ENCODE measurements around the gene USP9X.
"Not testable (repeated sequence)": the region's sequence is repeated elsewhere in the genome, so short reads cannot be mapped to it uniquely, and the experiment has no call there.

Gene USP9X

DNA sequence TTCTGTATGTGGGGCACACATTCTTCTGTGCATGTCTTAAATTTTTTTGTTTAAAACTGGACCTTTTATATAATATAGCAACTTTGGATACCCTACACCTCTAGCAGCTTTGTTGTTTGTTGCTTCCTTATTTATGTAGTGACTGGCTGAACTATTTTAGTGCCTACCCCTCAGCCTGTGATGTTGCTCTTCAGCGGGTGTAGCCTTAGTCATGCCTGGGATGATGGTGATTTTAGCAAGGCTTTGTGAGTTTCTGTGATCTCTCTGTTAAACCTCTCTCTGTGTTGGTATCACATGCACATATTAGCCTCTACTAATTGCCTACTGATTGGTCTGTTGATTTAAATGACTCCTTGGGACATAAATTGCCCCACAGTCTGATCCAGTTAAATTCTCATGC, 22.8 kb downstream of the USP9X start:
- Histone ChIP-seq H3K4me1 (ENCODE audit: control extremely low read depth in 1 of 4, control insufficient read depth in 4 of 4, insufficient read depth in 4 of 4, low read length in 3 of 4) (peaks cover 0 to 6% (median 0%) of the 10 kb centered on the region in 4 experiments), H3K9me3 (ENCODE audit: control extremely low read depth in 1 of 5, control insufficient read depth in 4 of 5, insufficient read depth in 2 of 5, low read depth in 1 of 5, low read length in 4 of 5) (peaks cover 0 to 6% (median 4%) of the 10 kb centered on the region in 5 experiments), H3K27ac (ENCODE audit: insufficient read depth in 1 of 2, low read depth in 1 of 2, low read length in 2 of 2, poor library complexity in 1 of 2, severe bottlenecking in 2 of 2) (no peak overlapping the region), H3K36me3 (ENCODE audit: control insufficient read depth in 4 of 4, insufficient read depth in 4 of 4, low read length in 3 of 4) (no peaks in the 10 kb centered on the region), H3K4me3 (ENCODE audit: control insufficient read depth in 1 of 7, extremely low read depth in 1 of 7, insufficient read depth in 4 of 7, low read depth in 2 of 7, low read length in 6 of 7) (no peak overlapping the region), H3K27me3 (replicated peaks in 2 of 5; ENCODE audit: control insufficient read depth in 4 of 5, insufficient read depth in 5 of 5, low read length in 4 of 5) (peaks cover 0 to 12% (median 0%) of the 10 kb centered on the region in 5 experiments)
- CTCF ChIA-PET = no interaction called here
- WGBS (ENCODE audit: insufficient coverage) = no CpG with 5 or more reads among the region's 1 CpG
- DNase-seq = no peak
- POLR2A ChIA-PET = no interaction called here

DNA sequence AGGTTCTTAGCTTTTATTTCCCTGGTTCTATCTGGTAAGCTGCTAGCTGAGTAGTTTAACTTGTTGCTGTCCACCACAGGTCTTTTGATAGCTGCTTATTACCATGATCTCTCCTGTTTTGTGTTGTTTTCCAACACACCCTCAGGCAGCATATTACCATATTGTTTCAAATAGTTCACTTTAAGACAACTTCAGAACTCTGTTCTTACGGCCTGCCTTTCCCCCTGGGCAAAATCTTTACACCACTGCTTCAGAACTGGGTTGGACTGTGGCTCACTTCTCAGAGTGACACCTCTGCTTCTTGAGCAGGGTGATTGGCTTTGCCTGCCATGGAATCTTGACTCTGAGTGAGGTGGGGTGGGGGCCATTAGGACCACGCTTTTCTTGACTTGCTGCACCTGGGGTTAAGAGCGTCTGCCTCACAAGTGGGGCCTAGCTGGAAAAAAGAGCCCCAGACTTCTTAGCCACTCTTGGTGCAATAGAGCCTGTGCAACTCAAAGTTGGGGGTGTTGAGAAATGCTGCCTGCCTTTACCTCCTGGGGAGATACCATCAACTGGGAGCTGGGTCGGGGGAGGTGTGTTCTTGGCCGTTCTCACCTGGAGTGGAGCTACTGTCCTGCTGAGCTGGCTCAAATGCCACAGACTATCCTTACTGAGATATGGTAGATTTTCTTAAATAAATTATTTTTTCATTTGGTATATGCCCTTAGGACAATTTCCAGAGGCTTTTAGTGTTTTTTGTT, 23.4 kb downstream of the USP9X start:
- Histone ChIP-seq H3K4me1 (ENCODE audit: control extremely low read depth in 1 of 4, control insufficient read depth in 4 of 4, insufficient read depth in 4 of 4, low read length in 3 of 4) (peaks cover 0 to 6% (median 0%) of the 10 kb centered on the region in 4 experiments), H3K27me3 (replicated peaks in 2 of 5; ENCODE audit: control insufficient read depth in 4 of 5, insufficient read depth in 5 of 5, low read length in 4 of 5) (peaks cover 0 to 12% (median 0%) of the 10 kb centered on the region in 5 experiments), H3K27ac (ENCODE audit: insufficient read depth in 1 of 2, low read depth in 1 of 2, low read length in 2 of 2, poor library complexity in 1 of 2, severe bottlenecking in 2 of 2) (no peak overlapping the region), H3K36me3 (ENCODE audit: control insufficient read depth in 4 of 4, insufficient read depth in 4 of 4, low read length in 3 of 4) (no peaks in the 10 kb centered on the region), H3K9me3 (ENCODE audit: control extremely low read depth in 1 of 5, control insufficient read depth in 4 of 5, insufficient read depth in 2 of 5, low read depth in 1 of 5, low read length in 4 of 5) (peaks cover 0 to 6% (median 3%) of the 10 kb centered on the region in 5 experiments), H3K4me3 (ENCODE audit: control insufficient read depth in 1 of 7, extremely low read depth in 1 of 7, insufficient read depth in 4 of 7, low read depth in 2 of 7, low read length in 6 of 7) (no peak overlapping the region)
- no peak for DNase-seq
- POLR2A ChIA-PET = no interaction called here
- CTCF ChIA-PET = interaction anchor here (0.6 kb wide), 1 partner anchor 11 kb away, joined by 3 read pairs; no protein-coding TSS in a partner anchor
- 95% methylated on average over 3 of the region's 5 CpGs for WGBS (ENCODE audit: insufficient coverage)

DNA sequence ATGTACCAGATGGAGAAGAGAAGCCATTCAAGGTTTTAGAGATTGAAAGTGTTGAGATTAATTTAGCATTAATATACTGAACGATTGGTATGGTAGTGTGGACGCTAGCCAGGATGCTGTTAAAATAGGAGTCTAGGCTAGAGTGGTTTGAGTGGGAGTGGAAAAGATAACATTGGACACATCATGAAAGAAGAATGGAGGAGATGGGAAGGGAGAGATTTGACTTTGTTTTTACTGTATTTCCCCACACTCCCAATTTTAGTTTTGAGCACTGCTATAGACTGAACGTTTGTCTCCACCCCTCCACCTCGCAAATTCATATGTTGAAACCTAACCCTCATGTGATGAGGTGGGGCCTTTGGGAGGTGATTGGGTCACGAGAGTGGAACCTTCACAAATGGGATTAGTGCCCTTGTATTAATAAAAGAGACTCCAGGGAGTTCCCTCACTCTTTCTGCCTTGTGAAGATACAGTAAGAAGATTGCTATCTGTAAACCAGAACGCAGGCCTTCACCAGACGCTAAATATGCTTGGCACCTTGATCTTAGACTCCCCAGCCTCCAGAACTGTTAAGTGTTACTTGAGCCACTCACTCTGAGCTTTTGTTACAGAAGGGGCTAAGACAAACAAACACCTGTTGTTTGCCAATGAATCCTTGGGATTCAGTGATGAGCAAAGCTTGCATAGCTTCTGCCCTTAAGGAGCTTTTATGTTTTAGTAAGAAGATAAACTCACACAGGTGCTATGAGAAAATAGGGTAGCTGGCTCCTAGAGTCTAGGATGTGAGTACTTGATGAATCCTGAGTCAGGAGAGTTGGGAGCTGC, 25.8 kb downstream of the USP9X start:
- H3K36me3 ChIP-seq (ENCODE audit: control insufficient read depth in 4 of 4, insufficient read depth in 4 of 4, low read length in 3 of 4) = no peaks in the 10 kb centered on the region
- H3K27ac ChIP-seq (ENCODE audit: insufficient read depth in 1 of 2, low read depth in 1 of 2, low read length in 2 of 2, poor library complexity in 1 of 2, severe bottlenecking in 2 of 2) = no peak overlapping the region
- 78% methylated on average over 3 of the region's 7 CpGs for WGBS (ENCODE audit: insufficient coverage)
- peaks cover 0 to 10% (median 0%) of the 10 kb centered on the region in 4 experiments for H3K4me1 ChIP-seq (ENCODE audit: control extremely low read depth in 1 of 4, control insufficient read depth in 4 of 4, insufficient read depth in 4 of 4, low read length in 3 of 4)
- DNase-seq = no peak
- POLR2A ChIA-PET = no interaction called here
- no peak overlapping the region for H3K4me3 ChIP-seq (ENCODE audit: control insufficient read depth in 1 of 7, extremely low read depth in 1 of 7, insufficient read depth in 4 of 7, low read depth in 2 of 7, low read length in 6 of 7)
- H3K27me3 ChIP-seq (replicated peaks in 2 of 5; ENCODE audit: control insufficient read depth in 4 of 5, insufficient read depth in 5 of 5, low read length in 4 of 5) = peaks cover 0 to 12% (median 0%) of the 10 kb centered on the region in 5 experiments
- CTCF ChIA-PET = interaction anchor here (0.5 to 1.4 kb wide), 3 partner anchors 91 to 230 kb away, joined by 3 read pairs; no protein-coding TSS in a partner anchor
- peaks cover 0 to 6% (median 3%) of the 10 kb centered on the region in 5 experiments for H3K9me3 ChIP-seq (ENCODE audit: control extremely low read depth in 1 of 5, control insufficient read depth in 4 of 5, insufficient read depth in 2 of 5, low read depth in 1 of 5, low read length in 4 of 5)

DNA sequence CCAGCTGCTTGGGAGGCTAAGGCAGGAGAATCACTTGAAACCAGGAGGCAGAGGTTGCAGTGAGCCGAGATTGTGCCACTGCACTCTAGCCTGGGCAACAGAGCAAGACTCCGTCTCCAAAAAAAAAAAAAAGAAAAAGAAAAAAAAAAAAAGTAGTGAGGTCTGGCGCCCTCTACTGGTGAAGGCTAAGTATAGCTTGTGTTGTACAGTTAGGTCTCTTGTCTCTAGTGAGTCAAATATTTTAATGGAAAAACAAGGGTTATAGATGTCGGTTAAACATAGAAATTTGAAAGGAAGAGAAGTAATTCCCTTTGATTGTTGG, 29.8 kb downstream of the USP9X start:
- H3K4me1 ChIP-seq (ENCODE audit: control extremely low read depth in 1 of 4, control insufficient read depth in 4 of 4, insufficient read depth in 4 of 4, low read length in 3 of 4); H3K9me3 ChIP-seq (ENCODE audit: control extremely low read depth in 1 of 5, control insufficient read depth in 4 of 5, insufficient read depth in 2 of 5, low read depth in 1 of 5, low read length in 4 of 5); H3K27ac ChIP-seq (ENCODE audit: insufficient read depth in 1 of 2, low read depth in 1 of 2, low read length in 2 of 2, poor library complexity in 1 of 2, severe bottlenecking in 2 of 2); H3K36me3 ChIP-seq (ENCODE audit: control insufficient read depth in 4 of 4, insufficient read depth in 4 of 4, low read length in 3 of 4); H3K4me3 ChIP-seq (ENCODE audit: control insufficient read depth in 1 of 7, extremely low read depth in 1 of 7, insufficient read depth in 4 of 7, low read depth in 2 of 7, low read length in 6 of 7); H3K27me3 ChIP-seq (replicated peaks in 2 of 5; ENCODE audit: control insufficient read depth in 4 of 5, insufficient read depth in 5 of 5, low read length in 4 of 5): not testable (repeated sequence)
- peak; percentile 31 to 70 (median 64) for DNase-seq
- CTCF ChIA-PET = interaction anchor here (0.7 to 3.8 kb wide), 13 partner anchors 11 to 462 kb away, joined by 3 to 26 read pairs (median 3); no protein-coding TSS in a partner anchor
- 9% methylated on average over 3 of the region's 4 CpGs for WGBS (ENCODE audit: insufficient coverage)
- POLR2A ChIA-PET = interaction anchor here (0.6 kb wide), 1 partner anchor 469 kb away, joined by 3 read pairs; no protein-coding TSS in a partner anchor

DNA sequence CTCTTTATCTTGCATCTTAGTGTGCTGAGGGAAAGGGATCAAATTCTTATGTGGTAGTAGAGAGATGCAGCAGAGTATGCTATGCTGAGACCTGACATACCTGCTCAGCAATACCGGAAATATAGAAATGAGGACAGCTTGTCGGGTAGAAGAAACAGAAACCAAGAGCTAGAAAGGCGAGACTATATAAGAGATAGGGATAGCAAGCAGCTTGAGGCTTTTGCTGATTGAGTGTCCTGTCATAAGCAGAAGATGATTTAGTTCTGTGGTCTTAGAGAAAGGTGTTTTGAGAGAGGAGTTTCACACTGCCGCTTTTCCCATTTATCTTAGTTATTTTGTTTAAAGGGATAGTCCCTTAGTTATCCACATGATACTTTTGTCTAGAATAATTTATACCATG, 31.7 kb downstream of the USP9X start:
- Histone ChIP-seq H3K4me3 (ENCODE audit: control insufficient read depth in 1 of 7, extremely low read depth in 1 of 7, insufficient read depth in 4 of 7, low read depth in 2 of 7, low read length in 6 of 7) (peak overlapping the region in 3 of 7 experiments; percentile 26 to 48 (median 35)), H3K9me3 (ENCODE audit: control extremely low read depth in 1 of 5, control insufficient read depth in 4 of 5, insufficient read depth in 2 of 5, low read depth in 1 of 5, low read length in 4 of 5) (no peaks in the 10 kb centered on the region), H3K36me3 (ENCODE audit: control insufficient read depth in 4 of 4, insufficient read depth in 4 of 4, low read length in 3 of 4) (no peaks in the 10 kb centered on the region), H3K4me1 (ENCODE audit: control extremely low read depth in 1 of 4, control insufficient read depth in 4 of 4, insufficient read depth in 4 of 4, low read length in 3 of 4) (peaks cover 0 to 7% (median 0%) of the 10 kb centered on the region in 4 experiments), H3K27ac (ENCODE audit: insufficient read depth in 1 of 2, low read depth in 1 of 2, low read length in 2 of 2, poor library complexity in 1 of 2, severe bottlenecking in 2 of 2) (no peak overlapping the region), H3K27me3 (replicated peaks in 2 of 5; ENCODE audit: control insufficient read depth in 4 of 5, insufficient read depth in 5 of 5, low read length in 4 of 5) (no peaks in the 10 kb centered on the region)
- ChIA-PET POLR2A (interaction anchor here (0.6 kb wide), 1 partner anchor 150 kb away, joined by 4 read pairs; no protein-coding TSS in a partner anchor), CTCF (interaction anchor here (0.6 to 3.8 kb wide), 3 partner anchors 17 to 301 kb away, joined by 3 to 26 read pairs (median 3); no protein-coding TSS in a partner anchor)
- WGBS (ENCODE audit: insufficient coverage) = 53% methylated on average over 3 of the region's 4 CpGs
- DNase-seq = peak in 2 of 3 donors; percentile 60 to 70

DNA sequence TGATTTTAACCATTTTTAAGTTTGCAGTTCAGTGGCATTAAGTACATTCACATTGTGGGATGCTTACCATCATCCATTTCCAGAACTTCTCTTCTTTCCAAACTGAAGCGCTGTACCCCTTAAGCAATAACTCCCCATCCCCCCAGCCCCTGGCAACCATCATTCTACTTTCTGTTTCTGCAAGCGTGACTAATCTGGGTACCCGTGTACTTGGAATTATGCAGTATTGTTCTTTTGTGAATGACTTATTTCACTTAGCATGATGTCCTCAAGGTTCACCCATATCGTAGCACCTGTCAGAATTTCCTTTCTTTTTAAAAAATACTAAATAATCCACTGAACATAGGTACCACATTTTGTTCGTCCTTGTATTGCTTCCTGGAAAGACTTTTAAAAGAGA, 32.9 kb downstream of the USP9X start:
- ChIA-PET CTCF (no interaction called here), POLR2A (no interaction called here)
- Histone ChIP-seq H3K9me3 (ENCODE audit: control extremely low read depth in 1 of 5, control insufficient read depth in 4 of 5, insufficient read depth in 2 of 5, low read depth in 1 of 5, low read length in 4 of 5) (peaks cover 0 to 3% (median 0%) of the 10 kb centered on the region in 5 experiments), H3K27me3 (replicated peaks in 2 of 5; ENCODE audit: control insufficient read depth in 4 of 5, insufficient read depth in 5 of 5, low read length in 4 of 5) (peaks cover 0 to 6% (median 0%) of the 10 kb centered on the region in 5 experiments), H3K27ac (ENCODE audit: insufficient read depth in 1 of 2, low read depth in 1 of 2, low read length in 2 of 2, poor library complexity in 1 of 2, severe bottlenecking in 2 of 2) (no peak overlapping the region), H3K4me1 (ENCODE audit: control extremely low read depth in 1 of 4, control insufficient read depth in 4 of 4, insufficient read depth in 4 of 4, low read length in 3 of 4) (peaks cover 0 to 7% (median 0%) of the 10 kb centered on the region in 4 experiments), H3K4me3 (ENCODE audit: control insufficient read depth in 1 of 7, extremely low read depth in 1 of 7, insufficient read depth in 4 of 7, low read depth in 2 of 7, low read length in 6 of 7) (no peak overlapping the region), H3K36me3 (ENCODE audit: control insufficient read depth in 4 of 4, insufficient read depth in 4 of 4, low read length in 3 of 4) (no peaks in the 10 kb centered on the region)
- 90% methylated on average over 2 of the region's 5 CpGs for WGBS (ENCODE audit: insufficient coverage)
- DNase-seq = no peak

Data from common myeloid progenitor, CD34-positive (primary cell).